Superior temporal gyrus (tissue), 1 donor: ENCODE data around the gene FMN1.
A peak's percentile ranks its signal among the peaks of the same experiment; 100 is the strongest.

ENCODE experiments used
- DNase-seq: peaks from one replicate; pipeline ENCODE4 v3.0.0-alpha.2; 2016; ENCODE audit errors: extremely low spot score

FMN1 gene

GRCh38 chr15:32722136-32722535 lies 472.4 kb downstream of the FMN1 start:
- no peak for DNase-seq

- no peak for DNase-seq
Observed at GRCh38 chr15:32721596-32721995, 472.9 kb downstream of the FMN1 start.

GRCh38 chr15:32718821-32719716 lies 475.4 kb downstream of the FMN1 start:
- DNase-seq = no peak

- DNase-seq = no peak
Observed at GRCh38 chr15:32718227-32718820, 476.2 kb downstream of the FMN1 start.

GRCh38 chr15:32717426-32718226 lies 476.9 kb downstream of the FMN1 start, which contains the start of gene GREM1:
TSS of gene GREM1 (plus strand) at chr15:32718004. CDS start at chr15:32730691, 12,687 bp downstream.
- peak; percentile 37 for DNase-seq

- DNase-seq = peak; percentile 35
Observed at GRCh38 chr15:32716915-32717425, 477.5 kb downstream of the FMN1 start.

- peak; percentile 31 for DNase-seq
Observed at GRCh38 chr15:32716216-32716914, 478.1 kb downstream of the FMN1 start.
